NCI-H2227 treated with DMSO at 0.1 percent for 48 hours (cell line): Measurements from ENCODE around the gene GPC4.

ENCODE experiments used
- DNase-seq: peaks from one replicate; lab custom pipeline; 2025; lab: John Stamatoyannopoulos, UW

The GPC4 gene

GRCh38 chrX:133415276-133416105 lies at the start of gene GPC4:
GPC4 (minus strand) TSS chrX:133415489; CDS start chrX:133414965, 524 bp downstream.
- DNase-seq = no peak

GRCh38 chrX:133461231-133461630 lies 45.9 kb upstream of the GPC4 start:
- DNase-seq = no peak

- DNase-seq = no peak
Measured at GRCh38 chrX:133454924-133455323, 39.6 kb upstream of the GPC4 start.

GRCh38 chrX:133454491-133454914 lies 39.2 kb upstream of the GPC4 start:
- no peak for DNase-seq

GRCh38 chrX:133448512-133449076 lies 33.3 kb upstream of the GPC4 start:
- no peak for DNase-seq

- DNase-seq = peak; percentile 26
Measured at GRCh38 chrX:133444952-133445831, 29.9 kb upstream of the GPC4 start.

GRCh38 chrX:133444196-133444595 lies 28.9 kb upstream of the GPC4 start:
- no peak for DNase-seq

- no peak for DNase-seq
Measured at GRCh38 chrX:133440797-133441163, 25.5 kb upstream of the GPC4 start.

- no peak for DNase-seq
Measured at GRCh38 chrX:133440081-133440796, 24.9 kb upstream of the GPC4 start.

- no peak for DNase-seq
Measured at GRCh38 chrX:133437766-133438165, 22.5 kb upstream of the GPC4 start.

- DNase-seq = no peak
Measured at GRCh38 chrX:133437356-133437755, 22.1 kb upstream of the GPC4 start.

GRCh38 chrX:133435544-133436124 lies 20.3 kb upstream of the GPC4 start:
- no peak for DNase-seq

- no peak for DNase-seq
Measured at GRCh38 chrX:133434197-133434820, 19.0 kb upstream of the GPC4 start.

GRCh38 chrX:133419911-133420310 lies 4.6 kb upstream of the GPC4 start:
- DNase-seq = no peak

- no peak for DNase-seq
Measured at GRCh38 chrX:133418588-133418987, 3.3 kb upstream of the GPC4 start.

- no peak for DNase-seq
Measured at GRCh38 chrX:133417364-133417763, 2.1 kb upstream of the GPC4 start.

GRCh38 chrX:133414406-133415275 lies 648 bp downstream of the GPC4 start:
- no peak for DNase-seq

GRCh38 chrX:133413218-133413925 lies 1.9 kb downstream of the GPC4 start:
- no peak for DNase-seq

GRCh38 chrX:133412665-133413064 lies 2.6 kb downstream of the GPC4 start:
- no peak for DNase-seq

GRCh38 chrX:133412246-133412645 lies 3.0 kb downstream of the GPC4 start:
- no peak for DNase-seq
